Mucosa of stomach (tissue), 1 donor: ENCODE data around the gene FNDC11.
"Not testable (repeated sequence)": the region's sequence is repeated elsewhere in the genome, so short reads cannot be mapped to it uniquely, and the experiment has no call there.

Experiments
- H3K27me3 ChIP-seq: one replicate; pipeline ENCODE4 v1.7.0; 2013; ENCODE audit warnings: mild to moderate bottlenecking, low read length; ENCODE audit not compliant: control insufficient read depth, insufficient read depth
- H3K36me3 ChIP-seq: one replicate; pipeline ENCODE4 v1.7.0; 2013; ENCODE audit warnings: low read length; ENCODE audit not compliant: control insufficient read depth, insufficient read depth
- H3K4me1 ChIP-seq: one replicate; pipeline ENCODE4 v1.7.0; 2013; ENCODE audit warnings: mild to moderate bottlenecking, low read length; ENCODE audit not compliant: control insufficient read depth, insufficient read depth
- H3K4me3 ChIP-seq: one replicate; pipeline ENCODE4 v1.7.0; 2013; ENCODE audit warnings: low read length
- H3K9ac ChIP-seq: one replicate; pipeline ENCODE4 v1.7.0; 2013; ENCODE audit warnings: mild to moderate bottlenecking, low read length, moderate library complexity
- H3K9me3 ChIP-seq: one replicate; pipeline ENCODE4 v1.7.0; 2013; ENCODE audit warnings: mild to moderate bottlenecking, low read length, moderate library complexity; ENCODE audit not compliant: control insufficient read depth
- donor health status: Pancreatic carcinoma.

Gene FNDC11

GRCh38 chr20:63568170-63568981, 14.4 kb downstream of the FNDC11 start:
- H3K9me3 ChIP-seq: no peaks in the 10 kb centered on the region
- H3K4me3 ChIP-seq: no peak overlapping the region
- H3K9ac ChIP-seq: no peak overlapping the region
- peaks cover 4% of the 10 kb centered on the region for H3K36me3 ChIP-seq
- peaks cover 4% of the 10 kb centered on the region for H3K4me1 ChIP-seq
- H3K27me3 ChIP-seq: no peaks in the 10 kb centered on the region

- no peak overlapping the region for H3K4me3 ChIP-seq
- peaks cover 4% of the 10 kb centered on the region for H3K36me3 ChIP-seq
- peaks cover 6% of the 10 kb centered on the region for H3K4me1 ChIP-seq
Observed at GRCh38 chr20:63568986-63569949, 15.3 kb downstream of the FNDC11 start.

GRCh38 chr20:63570281-63571086, 16.5 kb downstream of the FNDC11 start:
- H3K9me3 ChIP-seq: no peaks in the 10 kb centered on the region
- H3K9ac ChIP-seq: no peak overlapping the region
- no peak overlapping the region for H3K4me3 ChIP-seq
- H3K4me1 ChIP-seq: peaks cover 11% of the 10 kb centered on the region
- no peaks in the 10 kb centered on the region for H3K27me3 ChIP-seq
- peaks cover 4% of the 10 kb centered on the region for H3K36me3 ChIP-seq

More at GRCh38 chr20:63568986-63569949, 15.3 kb downstream of the FNDC11 start:
- no peaks in the 10 kb centered on the region for H3K9me3 ChIP-seq
- no peak overlapping the region for H3K9ac ChIP-seq
- no peaks in the 10 kb centered on the region for H3K27me3 ChIP-seq

GRCh38 chr20:63571087-63571478, 17.1 kb downstream of the FNDC11 start:
- H3K27me3 ChIP-seq: not testable (repeated sequence)
- peaks cover 11% of the 10 kb centered on the region for H3K4me1 ChIP-seq

GRCh38 chr20:63572071-63572787, 18.3 kb downstream of the FNDC11 start:
- Histone ChIP-seq H3K4me1 (peaks cover 11% of the 10 kb centered on the region), H3K36me3 (peaks cover 4% of the 10 kb centered on the region), H3K4me3 (no peak overlapping the region), H3K9me3 (no peaks in the 10 kb centered on the region), H3K9ac (no peak overlapping the region), H3K27me3 (no peaks in the 10 kb centered on the region)

More at GRCh38 chr20:63571087-63571478, 17.1 kb downstream of the FNDC11 start:
- H3K36me3 ChIP-seq, H3K4me3 ChIP-seq, H3K9ac ChIP-seq, H3K9me3 ChIP-seq: not testable (repeated sequence)

- H3K4me1 ChIP-seq: peaks cover 14% of the 10 kb centered on the region
- H3K36me3 ChIP-seq: peaks cover 4% of the 10 kb centered on the region
- H3K9me3 ChIP-seq: no peaks in the 10 kb centered on the region
- peak overlapping the region; percentile 80 for H3K4me3 ChIP-seq
- H3K9ac ChIP-seq: peak overlapping the region; percentile 96
- H3K27me3 ChIP-seq: peaks cover 5% of the 10 kb centered on the region
Observed at GRCh38 chr20:63572788-63573646, 19.1 kb downstream of the FNDC11 start.

GRCh38 chr20:63573647-63574131, 19.7 kb downstream of the FNDC11 start:
- peaks cover 5% of the 10 kb centered on the region for H3K27me3 ChIP-seq
- peaks cover 4% of the 10 kb centered on the region for H3K36me3 ChIP-seq
- H3K4me1 ChIP-seq: peaks cover 14% of the 10 kb centered on the region
- H3K9me3 ChIP-seq: no peaks in the 10 kb centered on the region
- H3K9ac ChIP-seq: peak overlapping the region; percentile 96
- H3K4me3 ChIP-seq: peak overlapping the region; percentile 80

- H3K9me3 ChIP-seq: no peaks in the 10 kb centered on the region
- H3K4me1 ChIP-seq: peaks cover 14% of the 10 kb centered on the region
- peaks cover 9% of the 10 kb centered on the region for H3K27me3 ChIP-seq
- peaks cover 4% of the 10 kb centered on the region for H3K36me3 ChIP-seq
- peak within 1 kb of the TSS; percentile 96 for H3K9ac ChIP-seq
- peak within 1 kb of the TSS; percentile 80 for H3K4me3 ChIP-seq
Observed at GRCh38 chr20:63574156-63574828, 20.3 kb downstream of the FNDC11 start, which contains the start of gene HELZ2. TSS of gene HELZ2 (minus strand) at chr20:63574239. CDS start at chr20:63572385, 1,854 bp downstream.

- Histone ChIP-seq H3K27me3 (peaks cover 14% of the 10 kb centered on the region), H3K9me3 (no peaks in the 10 kb centered on the region), H3K4me1 (peaks cover 14% of the 10 kb centered on the region), H3K4me3 (no peak overlapping the region), H3K9ac (peak overlapping the region; percentile 79), H3K36me3 (peaks cover 4% of the 10 kb centered on the region)
Observed at GRCh38 chr20:63574829-63575743, 21.1 kb downstream of the FNDC11 start.
